SK-N-SH treated with all-trans-retinoic acid at 6 μM for 48 hours (cell line): Measurements from ENCODE around the gene PHOSPHO1.
"Not testable (repeated sequence)": the region's sequence is repeated elsewhere in the genome, so short reads cannot be mapped to it uniquely, and the experiment has no call there.

Source experiments
- ATAC-seq: fragments of 200-7000 bp; cut with Tn5 transposase; 3 replicates; pipeline ENCODE4 v1.9.1; 2020; ENCODE audit warnings: mild to moderate bottlenecking, moderate library complexity
- ARNTL ChIP-seq: fragments of 450-650 bp; formaldehyde crosslinking; IDR thresholded peaks from 2 replicates; pipeline ENCODE4 v1.5.0; 2020; ENCODE audit warnings: low read depth, mild to moderate bottlenecking, moderate library complexity, borderline replicate concordance
- BACH2 ChIP-seq: fragments of 250-450 bp; sonication (Bioruptor Pico); IDR thresholded peaks from 2 replicates; pipeline ENCODE4 v1.9.0; 2021; ENCODE audit warnings: mild to moderate bottlenecking, borderline replicate concordance
- CSDC2 ChIP-seq: fragments of 250-450 bp; sonication (Bioruptor Pico); IDR thresholded peaks from 2 replicates; pipeline ENCODE4 v1.5.0; 2020; ENCODE audit warnings: mild to moderate bottlenecking, moderate library complexity
- ISL1 ChIP-seq: fragments of 250-450 bp; sonication (Bioruptor Pico); IDR thresholded peaks from 2 replicates; pipeline ENCODE4 v2.1.2; 2022; ENCODE audit warnings: mild to moderate bottlenecking, moderate library complexity
- OSR1 ChIP-seq: fragments of 250-450 bp; sonication (Bioruptor Pico); IDR thresholded peaks from 2 replicates; pipeline ENCODE4 v1.8.0; 2022; ENCODE audit warnings: moderate library complexity, mild to moderate bottlenecking, inconsistent platforms
- PPARA ChIP-seq: fragments of 250-450 bp; sonication (Bioruptor Pico); IDR thresholded peaks from 2 replicates; pipeline ENCODE4 v1.5.0; 2020; ENCODE audit warnings: mild to moderate bottlenecking, borderline replicate concordance
- RARB ChIP-seq: fragments of 250-450 bp; sonication (Bioruptor Pico); IDR thresholded peaks from 2 replicates; pipeline ENCODE4 v1.8.0; 2021; ENCODE audit warnings: mild to moderate bottlenecking, moderate library complexity
- SNAI2 ChIP-seq: fragments of 250-450 bp; sonication (Bioruptor Pico); IDR thresholded peaks from 2 replicates; pipeline ENCODE4 v1.5.0; 2020; ENCODE audit warnings: mild to moderate bottlenecking, moderate library complexity
- TCF4 ChIP-seq: fragments of 250-450 bp; sonication (Bioruptor Pico); IDR thresholded peaks from 2 replicates; pipeline ENCODE4 v1.8.0; 2021; ENCODE audit warnings: mild to moderate bottlenecking, moderate library complexity, borderline replicate concordance
- TOX ChIP-seq: fragments of 250-450 bp; sonication (Bioruptor Pico); IDR thresholded peaks from 2 replicates; pipeline ENCODE4 v1.8.0; 2021; ENCODE audit warnings: mild to moderate bottlenecking, moderate library complexity, borderline replicate concordance
- ZC3H10 ChIP-seq: fragments of 250-450 bp; sonication (Bioruptor Pico); IDR thresholded peaks from 2 replicates; pipeline ENCODE4 v1.5.1; 2021; ENCODE audit warnings: mild to moderate bottlenecking, moderate library complexity
- ZFP3 ChIP-seq: fragments of 250-450 bp; sonication (Bioruptor Pico); IDR thresholded peaks from 2 replicates; pipeline ENCODE4 v1.5.0; 2020; ENCODE audit warnings: mild to moderate bottlenecking, moderate library complexity
- ZFP30 ChIP-seq: fragments of 450-650 bp; formaldehyde crosslinking; IDR thresholded peaks from 2 replicates; pipeline ENCODE4 v1.5.0; 2022; ENCODE audit warnings: mild to moderate bottlenecking, moderate library complexity
- ZNF565 ChIP-seq: fragments of 450-650 bp; formaldehyde crosslinking; conservative IDR thresholded peaks from 2 replicates; pipeline ENCODE4 v1.5.0; 2020; ENCODE audit warnings: low read depth, mild to moderate bottlenecking, moderate library complexity
- ZNF70 ChIP-seq: fragments of 450-650 bp; formaldehyde crosslinking; IDR thresholded peaks from 2 replicates; pipeline ENCODE4 v1.5.0; 2020; ENCODE audit warnings: mild to moderate bottlenecking, moderate library complexity
- ZNF8 ChIP-seq: fragments of 450-650 bp; formaldehyde crosslinking; IDR thresholded peaks from 2 replicates; pipeline ENCODE4 v1.5.0; 2020; ENCODE audit warnings: mild to moderate bottlenecking, moderate library complexity
- TF ChIP-seq, protein P1 (sequence below): fragments of 250-450 bp; sonication (Bioruptor Pico); IDR thresholded peaks from 2 replicates; pipeline ENCODE4 v1.8.0; 2021; ENCODE audit warnings: low read depth, mild to moderate bottlenecking, moderate library complexity, borderline replicate concordance
- TF ChIP-seq, protein P2 (sequence below): fragments of 250-450 bp; sonication (Bioruptor Pico); IDR thresholded peaks from 2 replicates; pipeline ENCODE4 v1.5.0; 2020; ENCODE audit warnings: mild to moderate bottlenecking, moderate library complexity
- TF ChIP-seq, protein P3 (sequence below): fragments of 250-450 bp; sonication (Bioruptor Pico); IDR thresholded peaks from 2 replicates; pipeline ENCODE4 v1.5.1; 2021; ENCODE audit warnings: mild to moderate bottlenecking, moderate library complexity
- TF ChIP-seq, protein P4 (sequence below): fragments of 250-450 bp; sonication (Bioruptor Pico); IDR thresholded peaks from 2 replicates; pipeline ENCODE4 v1.8.0; 2020; ENCODE audit warnings: mild to moderate bottlenecking, moderate library complexity, borderline replicate concordance
- TF ChIP-seq, protein P5 (sequence below): fragments of 250-450 bp; sonication (Bioruptor Pico); IDR thresholded peaks from 2 replicates; pipeline ENCODE4 v1.5.1; 2020; ENCODE audit warnings: low read depth, mild to moderate bottlenecking, moderate library complexity

Gene PHOSPHO1

DNA sequence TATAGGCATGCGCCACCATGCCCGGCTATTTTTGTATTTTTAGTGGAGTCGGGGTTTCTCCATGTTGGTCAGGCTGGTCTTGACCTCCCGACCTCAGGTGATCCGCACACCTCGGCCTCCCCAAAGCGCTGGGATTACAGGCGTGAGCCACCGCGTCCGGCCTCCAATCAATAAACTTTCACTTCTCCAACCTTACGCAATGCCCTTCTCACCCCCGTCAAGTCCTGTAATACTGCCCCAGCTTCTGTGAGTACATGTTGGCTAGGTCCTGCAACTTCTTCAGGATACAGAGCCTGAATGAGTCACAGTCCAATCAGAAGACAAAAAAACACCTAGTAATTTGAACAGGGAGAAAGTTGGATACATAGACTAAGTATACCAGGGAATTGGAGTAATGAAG lies 47.1 kb upstream of the PHOSPHO1 start:
- no peak for TF ChIP-seq PPARA (CRISPR knock-in tag)
- TF ChIP-seq, protein P1, sequence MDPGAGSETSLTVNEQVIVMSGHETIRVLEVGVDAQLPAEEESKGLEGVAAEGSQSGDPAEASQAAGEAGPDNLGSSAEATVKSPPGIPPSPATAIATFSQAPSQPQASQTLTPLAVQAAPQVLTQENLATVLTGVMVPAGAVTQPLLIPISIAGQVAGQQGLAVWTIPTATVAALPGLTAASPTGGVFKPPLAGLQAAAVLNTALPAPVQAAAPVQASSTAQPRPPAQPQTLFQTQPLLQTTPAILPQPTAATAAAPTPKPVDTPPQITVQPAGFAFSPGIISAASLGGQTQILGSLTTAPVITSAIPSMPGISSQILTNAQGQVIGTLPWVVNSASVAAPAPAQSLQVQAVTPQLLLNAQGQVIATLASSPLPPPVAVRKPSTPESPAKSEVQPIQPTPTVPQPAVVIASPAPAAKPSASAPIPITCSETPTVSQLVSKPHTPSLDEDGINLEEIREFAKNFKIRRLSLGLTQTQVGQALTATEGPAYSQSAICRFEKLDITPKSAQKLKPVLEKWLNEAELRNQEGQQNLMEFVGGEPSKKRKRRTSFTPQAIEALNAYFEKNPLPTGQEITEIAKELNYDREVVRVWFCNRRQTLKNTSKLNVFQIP = no peak
- no peak for TF ChIP-seq CSDC2 (CRISPR knock-in tag)
- no peak for TF ChIP-seq ZFP30 (CRISPR knock-in tag)
- no peak for TF ChIP-seq ZC3H10 (CRISPR knock-in tag)
- TF ChIP-seq TCF4 (CRISPR knock-in tag) = no peak
- TF ChIP-seq, protein P2, sequence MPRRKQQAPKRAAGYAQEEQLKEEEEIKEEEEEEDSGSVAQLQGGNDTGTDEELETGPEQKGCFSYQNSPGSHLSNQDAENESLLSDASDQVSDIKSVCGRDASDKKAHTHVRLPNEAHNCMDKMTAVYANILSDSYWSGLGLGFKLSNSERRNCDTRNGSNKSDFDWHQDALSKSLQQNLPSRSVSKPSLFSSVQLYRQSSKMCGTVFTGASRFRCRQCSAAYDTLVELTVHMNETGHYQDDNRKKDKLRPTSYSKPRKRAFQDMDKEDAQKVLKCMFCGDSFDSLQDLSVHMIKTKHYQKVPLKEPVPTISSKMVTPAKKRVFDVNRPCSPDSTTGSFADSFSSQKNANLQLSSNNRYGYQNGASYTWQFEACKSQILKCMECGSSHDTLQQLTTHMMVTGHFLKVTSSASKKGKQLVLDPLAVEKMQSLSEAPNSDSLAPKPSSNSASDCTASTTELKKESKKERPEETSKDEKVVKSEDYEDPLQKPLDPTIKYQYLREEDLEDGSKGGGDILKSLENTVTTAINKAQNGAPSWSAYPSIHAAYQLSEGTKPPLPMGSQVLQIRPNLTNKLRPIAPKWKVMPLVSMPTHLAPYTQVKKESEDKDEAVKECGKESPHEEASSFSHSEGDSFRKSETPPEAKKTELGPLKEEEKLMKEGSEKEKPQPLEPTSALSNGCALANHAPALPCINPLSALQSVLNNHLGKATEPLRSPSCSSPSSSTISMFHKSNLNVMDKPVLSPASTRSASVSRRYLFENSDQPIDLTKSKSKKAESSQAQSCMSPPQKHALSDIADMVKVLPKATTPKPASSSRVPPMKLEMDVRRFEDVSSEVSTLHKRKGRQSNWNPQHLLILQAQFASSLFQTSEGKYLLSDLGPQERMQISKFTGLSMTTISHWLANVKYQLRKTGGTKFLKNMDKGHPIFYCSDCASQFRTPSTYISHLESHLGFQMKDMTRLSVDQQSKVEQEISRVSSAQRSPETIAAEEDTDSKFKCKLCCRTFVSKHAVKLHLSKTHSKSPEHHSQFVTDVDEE (CRISPR knock-in tag) = no peak
- TF ChIP-seq, protein P3, sequence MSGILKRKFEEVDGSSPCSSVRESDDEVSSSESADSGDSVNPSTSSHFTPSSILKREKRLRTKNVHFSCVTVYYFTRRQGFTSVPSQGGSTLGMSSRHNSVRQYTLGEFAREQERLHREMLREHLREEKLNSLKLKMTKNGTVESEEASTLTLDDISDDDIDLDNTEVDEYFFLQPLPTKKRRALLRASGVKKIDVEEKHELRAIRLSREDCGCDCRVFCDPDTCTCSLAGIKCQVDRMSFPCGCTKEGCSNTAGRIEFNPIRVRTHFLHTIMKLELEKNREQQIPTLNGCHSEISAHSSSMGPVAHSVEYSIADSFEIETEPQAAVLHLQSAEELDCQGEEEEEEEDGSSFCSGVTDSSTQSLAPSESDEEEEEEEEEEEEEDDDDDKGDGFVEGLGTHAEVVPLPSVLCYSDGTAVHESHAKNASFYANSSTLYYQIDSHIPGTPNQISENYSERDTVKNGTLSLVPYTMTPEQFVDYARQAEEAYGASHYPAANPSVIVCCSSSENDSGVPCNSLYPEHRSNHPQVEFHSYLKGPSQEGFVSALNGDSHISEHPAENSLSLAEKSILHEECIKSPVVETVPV (CRISPR knock-in tag) = no peak
- TF ChIP-seq, protein P4, sequence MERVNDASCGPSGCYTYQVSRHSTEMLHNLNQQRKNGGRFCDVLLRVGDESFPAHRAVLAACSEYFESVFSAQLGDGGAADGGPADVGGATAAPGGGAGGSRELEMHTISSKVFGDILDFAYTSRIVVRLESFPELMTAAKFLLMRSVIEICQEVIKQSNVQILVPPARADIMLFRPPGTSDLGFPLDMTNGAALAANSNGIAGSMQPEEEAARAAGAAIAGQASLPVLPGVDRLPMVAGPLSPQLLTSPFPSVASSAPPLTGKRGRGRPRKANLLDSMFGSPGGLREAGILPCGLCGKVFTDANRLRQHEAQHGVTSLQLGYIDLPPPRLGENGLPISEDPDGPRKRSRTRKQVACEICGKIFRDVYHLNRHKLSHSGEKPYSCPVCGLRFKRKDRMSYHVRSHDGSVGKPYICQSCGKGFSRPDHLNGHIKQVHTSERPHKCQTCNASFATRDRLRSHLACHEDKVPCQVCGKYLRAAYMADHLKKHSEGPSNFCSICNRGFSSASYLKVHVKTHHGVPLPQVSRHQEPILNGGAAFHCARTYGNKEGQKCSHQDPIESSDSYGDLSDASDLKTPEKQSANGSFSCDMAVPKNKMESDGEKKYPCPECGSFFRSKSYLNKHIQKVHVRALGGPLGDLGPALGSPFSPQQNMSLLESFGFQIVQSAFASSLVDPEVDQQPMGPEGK = no peak
- no peak for TF ChIP-seq ZNF70 (CRISPR knock-in tag)
- TF ChIP-seq ISL1 (CRISPR knock-in tag) = no peak
- no peak for TF ChIP-seq ARNTL (CRISPR knock-in tag)
- no peak for TF ChIP-seq RARB (CRISPR knock-in tag)
- no peak for TF ChIP-seq TOX (CRISPR knock-in tag)
- no peak for TF ChIP-seq ZNF8 (CRISPR knock-in tag)
- no peak for TF ChIP-seq OSR1 (CRISPR knock-in tag)
- TF ChIP-seq BACH2 (CRISPR knock-in tag) = no peak
- no peak for TF ChIP-seq SNAI2
- TF ChIP-seq, protein P5, sequence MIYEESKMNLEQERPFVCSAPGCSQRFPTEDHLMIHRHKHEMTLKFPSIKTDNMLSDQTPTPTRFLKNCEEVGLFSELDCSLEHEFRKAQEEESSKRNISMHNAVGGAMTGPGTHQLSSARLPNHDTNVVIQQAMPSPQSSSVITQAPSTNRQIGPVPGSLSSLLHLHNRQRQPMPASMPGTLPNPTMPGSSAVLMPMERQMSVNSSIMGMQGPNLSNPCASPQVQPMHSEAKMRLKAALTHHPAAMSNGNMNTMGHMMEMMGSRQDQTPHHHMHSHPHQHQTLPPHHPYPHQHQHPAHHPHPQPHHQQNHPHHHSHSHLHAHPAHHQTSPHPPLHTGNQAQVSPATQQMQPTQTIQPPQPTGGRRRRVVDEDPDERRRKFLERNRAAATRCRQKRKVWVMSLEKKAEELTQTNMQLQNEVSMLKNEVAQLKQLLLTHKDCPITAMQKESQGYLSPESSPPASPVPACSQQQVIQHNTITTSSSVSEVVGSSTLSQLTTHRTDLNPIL (CRISPR knock-in tag) = no peak
- ATAC-seq = no peak

DNA sequence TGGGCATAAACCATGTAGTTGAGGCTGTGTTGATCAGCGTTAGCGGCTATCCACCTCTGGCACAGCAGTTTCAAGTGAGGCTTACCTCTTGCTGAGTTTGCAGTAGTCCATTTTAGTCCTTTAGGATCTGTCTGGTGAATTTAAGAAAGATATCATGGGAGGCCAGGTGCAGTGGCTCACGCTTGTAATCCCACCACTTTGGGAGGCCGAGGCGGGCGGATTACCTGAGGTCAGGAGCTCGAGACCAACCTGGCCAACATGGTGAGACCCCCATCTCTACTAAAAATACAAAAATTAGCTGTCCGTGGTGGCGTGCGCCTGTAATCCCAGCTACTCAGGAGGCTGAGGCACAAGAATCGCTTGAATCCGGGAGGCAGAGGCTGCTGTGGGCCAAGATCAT lies 45.4 kb upstream of the PHOSPHO1 start:
- ATAC-seq = not testable (repeated sequence)

DNA sequence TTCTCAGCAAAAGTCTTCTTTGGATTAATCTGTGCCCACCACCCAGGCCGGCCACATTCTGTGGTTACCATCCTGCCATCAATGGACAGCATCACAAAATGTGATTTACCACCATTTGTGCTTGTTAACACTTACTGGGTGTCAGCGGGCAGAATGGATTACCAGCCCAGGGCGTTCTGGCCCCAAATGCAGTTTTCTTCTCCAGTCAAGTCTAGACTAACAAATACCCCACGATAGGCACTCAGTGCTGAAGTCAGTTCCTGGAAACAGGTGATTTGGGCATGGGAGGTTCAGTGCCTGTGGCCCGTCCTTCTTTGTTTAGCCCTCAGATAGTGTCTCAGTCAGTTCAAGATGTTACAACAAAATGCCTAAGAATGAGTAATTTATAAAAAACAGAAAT lies 38.8 kb upstream of the PHOSPHO1 start:
- ATAC-seq = no peak
- TF ChIP-seq, protein P3 (CRISPR knock-in tag) = no peak
- no peak for TF ChIP-seq TOX (CRISPR knock-in tag)
- TF ChIP-seq ZNF70 (CRISPR knock-in tag) = no peak
- TF ChIP-seq ARNTL (CRISPR knock-in tag) = no peak
- no peak for TF ChIP-seq ZNF565
- TF ChIP-seq, protein P1 = no peak
- TF ChIP-seq BACH2 (CRISPR knock-in tag) = no peak
- TF ChIP-seq, protein P2 (CRISPR knock-in tag) = no peak
- no peak for TF ChIP-seq ZC3H10 (CRISPR knock-in tag)
- TF ChIP-seq CSDC2 (CRISPR knock-in tag) = no peak
- TF ChIP-seq TCF4 (CRISPR knock-in tag) = no peak
- no peak for TF ChIP-seq ISL1 (CRISPR knock-in tag)
- no peak for TF ChIP-seq PPARA (CRISPR knock-in tag)
- no peak for TF ChIP-seq ZFP3 (CRISPR knock-in tag)
- TF ChIP-seq OSR1 (CRISPR knock-in tag) = no peak
